Mesendoderm (in vitro differentiated cells): ENCODE results near the gene TNFRSF14.
"Not testable (repeated sequence)": the region's sequence is repeated elsewhere in the genome, so short reads cannot be mapped to it uniquely, and the experiment has no call there.

Experiments used
- DNase-seq: peaks from one replicate; pipeline ENCODE4 v3.0.0; 2013
- H2AK5ac ChIP-seq: 2 replicates; pipeline ENCODE4 v1.6.1; 2013; ENCODE audit warnings: low read length, inconsistent platforms
- H2BK120ac ChIP-seq: 2 replicates; pipeline ENCODE4 v1.6.1; 2013; ENCODE audit warnings: low read depth, mild to moderate bottlenecking, low read length, moderate library complexity, mixed read lengths
- H2BK15ac ChIP-seq: replicated peaks from 2 replicates; pipeline ENCODE4 v1.6.1; 2013; ENCODE audit warnings: low read depth, mild to moderate bottlenecking, moderate library complexity
- H2BK5ac ChIP-seq: 2 replicates; pipeline ENCODE4 v1.6.1; 2013; ENCODE audit warnings: low read length, inconsistent platforms
- H3K18ac ChIP-seq: 2 replicates; pipeline ENCODE4 v1.6.1; 2013; ENCODE audit warnings: mild to moderate bottlenecking, low read length, mixed read lengths
- H3K23ac ChIP-seq: one replicate; pipeline ENCODE4 v1.6.1; 2013; ENCODE audit warnings: low read length
- H3K27ac ChIP-seq: 2 replicates; pipeline ENCODE4 v1.5.1; 2013; ENCODE audit warnings: low read depth, mild to moderate bottlenecking, inconsistent platforms, low read length, moderate library complexity
- H3K27me3 ChIP-seq: 2 replicates; pipeline ENCODE4 v1.6.1; 2013; ENCODE audit warnings: low read length, control low read depth, mild to moderate bottlenecking, inconsistent platforms; ENCODE audit not compliant: insufficient read depth, poor library complexity
- H3K36me3 ChIP-seq: 2 replicates; pipeline ENCODE4 v1.6.1; 2013; ENCODE audit warnings: low read length, inconsistent platforms; ENCODE audit not compliant: control insufficient read depth, insufficient read depth
- H3K4ac ChIP-seq: one replicate; pipeline ENCODE4 v1.6.1; 2013; ENCODE audit warnings: low read depth, mild to moderate bottlenecking, low read length, moderate library complexity
- H3K4me1 ChIP-seq: 2 replicates; pipeline ENCODE4 v1.6.1; 2013; ENCODE audit warnings: low read depth, low read length, inconsistent platforms; ENCODE audit not compliant: control insufficient read depth
- H3K4me2 ChIP-seq: 2 replicates; pipeline ENCODE4 v1.6.1; 2013; ENCODE audit warnings: low read length
- H3K4me3 ChIP-seq: 2 replicates; pipeline ENCODE4 v1.5.1; 2013; ENCODE audit warnings: mild to moderate bottlenecking, low read length
- H3K56ac ChIP-seq: one replicate; pipeline ENCODE4 v1.6.1; 2013; ENCODE audit warnings: low read length
- H3K79me1 ChIP-seq: 2 replicates; pipeline ENCODE4 v1.6.1; 2013; ENCODE audit warnings: low read length, inconsistent platforms
- H3K79me2 ChIP-seq: 2 replicates; pipeline ENCODE4 v1.6.1; 2013; ENCODE audit warnings: mild to moderate bottlenecking, low read length; ENCODE audit not compliant: control insufficient read depth, insufficient read depth
- H3K9ac ChIP-seq: 2 replicates; pipeline ENCODE4 v1.6.1; 2013; ENCODE audit warnings: low read length, inconsistent platforms
- H4K5ac ChIP-seq: one replicate; pipeline ENCODE4 v1.6.1; 2013; ENCODE audit warnings: low read length
- H4K8ac ChIP-seq: one replicate; pipeline ENCODE4 v1.6.1; 2013; ENCODE audit warnings: low read depth, mild to moderate bottlenecking, control low read depth, low read length, moderate library complexity
- WGBS: extraction: QIAGEN DNeasy Blood & Tissue Kit; methylation state at CpG from one replicate; pipeline ENCODE4 v1.1.7; 2013; ENCODE audit warnings: low lambda C conversion rate, missing lambda C conversion rate; ENCODE audit not compliant: insufficient coverage; ENCODE audit errors: extremely low coverage; 5-methylcytosine and 5-hydroxymethylcytosine counted together

TNFRSF14 gene

GRCh38 chr1:2546515-2547209, 9.5 kb upstream of the TNFRSF14 start:
- no peak overlapping the region for H3K23ac ChIP-seq
- no peak overlapping the region for H3K4ac ChIP-seq
- no peak overlapping the region for H4K8ac ChIP-seq
- H3K79me1 ChIP-seq: no peaks in the 10 kb centered on the region
- no CpG with 5 or more reads among the region's 52 CpGs for WGBS
- no peaks in the 10 kb centered on the region for H3K27me3 ChIP-seq
- H3K79me2 ChIP-seq: no peaks in the 10 kb centered on the region
- peak overlapping the region; percentile 69 for H3K18ac ChIP-seq
- no peaks in the 10 kb centered on the region for H3K36me3 ChIP-seq
- H3K4me2 ChIP-seq: peak overlapping the region; percentile 70
- DNase-seq: peak; percentile 94
- no peak overlapping the region for H2BK15ac ChIP-seq
- no peak overlapping the region for H2AK5ac ChIP-seq
- peak overlapping the region; percentile 87 for H3K56ac ChIP-seq
- H2BK5ac ChIP-seq: no peak overlapping the region
- peak overlapping the region; percentile 69 for H3K27ac ChIP-seq
- no peaks in the 10 kb centered on the region for H3K4me1 ChIP-seq
- H2BK120ac ChIP-seq: no peak overlapping the region
- no peak overlapping the region for H4K5ac ChIP-seq
- H3K4me3 ChIP-seq: peak overlapping the region; percentile 44
- peak overlapping the region; percentile 72 for H3K9ac ChIP-seq

- Histone ChIP-seq H3K79me1 (no peaks in the 10 kb centered on the region), H3K4me3 (peak overlapping the region; percentile 4), H3K4me2 (peak overlapping the region; percentile 70), H3K27me3 (no peaks in the 10 kb centered on the region), H3K18ac (peak overlapping the region; percentile 51), H2BK5ac (no peak overlapping the region), H3K23ac (no peak overlapping the region), H3K4me1 (no peaks in the 10 kb centered on the region), H2BK15ac (no peak overlapping the region), H4K8ac (no peak overlapping the region), H3K56ac (peak overlapping the region; percentile 87), H3K9ac (peak overlapping the region; percentile 61), H4K5ac (no peak overlapping the region), H3K4ac (no peak overlapping the region), H3K36me3 (no peaks in the 10 kb centered on the region), H2AK5ac (no peak overlapping the region), H3K79me2 (no peaks in the 10 kb centered on the region), H3K27ac (peak overlapping the region; percentile 69), H2BK120ac (no peak overlapping the region)
- DNase-seq: no peak
- no CpG with 5 or more reads among the region's 27 CpGs for WGBS
Measured at GRCh38 chr1:2547210-2548067, 8.7 kb upstream of the TNFRSF14 start.

GRCh38 chr1:2548068-2548589, 8.0 kb upstream of the TNFRSF14 start:
- DNase-seq: peak; percentile 84
- H4K5ac ChIP-seq: no peak overlapping the region
- WGBS: no CpG with 5 or more reads among the region's 17 CpGs

GRCh38 chr1:2549367-2550029, 6.7 kb upstream of the TNFRSF14 start:
- H4K5ac ChIP-seq, H3K56ac ChIP-seq, H3K36me3 ChIP-seq, DNase-seq, H2AK5ac ChIP-seq, H3K18ac ChIP-seq, H3K23ac ChIP-seq, H2BK5ac ChIP-seq, H3K4me2 ChIP-seq, H3K27me3 ChIP-seq, H3K4me3 ChIP-seq, H3K79me2 ChIP-seq, H4K8ac ChIP-seq, H3K9ac ChIP-seq, H3K27ac ChIP-seq, H2BK15ac ChIP-seq, H3K4me1 ChIP-seq, H3K4ac ChIP-seq, H2BK120ac ChIP-seq, H3K79me1 ChIP-seq: not testable (repeated sequence)
- no CpG with 5 or more reads among the region's 28 CpGs for WGBS

More at GRCh38 chr1:2548068-2548589, 8.0 kb upstream of the TNFRSF14 start:
- H3K4me2 ChIP-seq: no peak overlapping the region
- no peaks in the 10 kb centered on the region for H3K4me1 ChIP-seq
- H3K23ac ChIP-seq: no peak overlapping the region
- H3K27ac ChIP-seq: peak overlapping the region; percentile 12
- H2BK15ac ChIP-seq: no peak overlapping the region
- no peak overlapping the region for H4K8ac ChIP-seq
- H2BK120ac ChIP-seq: no peak overlapping the region
- no peaks in the 10 kb centered on the region for H3K79me2 ChIP-seq
- no peak overlapping the region for H2BK5ac ChIP-seq
- no peaks in the 10 kb centered on the region for H3K27me3 ChIP-seq
- no peaks in the 10 kb centered on the region for H3K36me3 ChIP-seq
- peak overlapping the region; percentile 76 for H3K56ac ChIP-seq
- no peak overlapping the region for H3K18ac ChIP-seq
- H3K4me3 ChIP-seq: no peak overlapping the region
- H3K79me1 ChIP-seq: no peaks in the 10 kb centered on the region
- H2AK5ac ChIP-seq: no peak overlapping the region
- H3K4ac ChIP-seq: no peak overlapping the region
- H3K9ac ChIP-seq: peak overlapping the region; percentile 44

DNA sequence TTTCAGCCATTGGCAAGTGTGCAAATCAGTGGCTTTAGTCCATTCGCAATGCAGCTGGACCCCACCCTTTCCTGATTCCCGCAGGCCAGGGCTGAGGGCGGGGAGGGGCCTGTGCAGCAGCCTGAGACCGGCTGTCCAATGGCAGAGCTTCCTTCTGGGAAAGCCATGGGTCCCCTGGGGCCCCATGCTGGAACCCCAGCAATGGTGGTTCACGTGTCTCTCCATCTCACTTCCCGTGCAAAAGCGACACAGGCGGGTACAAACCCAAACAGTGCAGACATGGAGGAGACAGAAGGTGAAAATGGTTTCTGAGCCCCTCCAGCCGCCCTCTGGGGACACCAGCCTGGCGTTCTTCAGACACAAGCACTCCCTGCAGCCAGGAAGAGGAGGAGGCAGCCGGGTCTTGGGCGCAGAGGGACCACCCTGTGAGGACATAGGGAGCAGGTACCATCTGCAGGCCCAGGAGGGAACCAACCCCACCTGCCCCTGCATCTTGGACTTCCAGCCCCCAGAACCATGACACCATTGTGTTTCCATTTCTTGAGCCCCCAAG, 5.8 kb upstream of the TNFRSF14 start:
- not testable (repeated sequence) for H3K79me1 ChIP-seq, H3K27ac ChIP-seq, H2BK120ac ChIP-seq, H3K9ac ChIP-seq, H3K36me3 ChIP-seq, H3K4me2 ChIP-seq, H3K18ac ChIP-seq, H2AK5ac ChIP-seq, H4K8ac ChIP-seq, H3K79me2 ChIP-seq, H3K27me3 ChIP-seq, H3K56ac ChIP-seq, H2BK5ac ChIP-seq, H3K4ac ChIP-seq, H3K4me3 ChIP-seq, H3K4me1 ChIP-seq, H3K23ac ChIP-seq, DNase-seq, H2BK15ac ChIP-seq, H4K5ac ChIP-seq
- WGBS: no CpG with 5 or more reads among the region's 12 CpGs
